GM18858 (cell line): ENCODE results near the gene PACSIN1.

Experiments
- ATAC-seq: cut with Tn5 transposase; IDR thresholded peaks from one replicate; pipeline ENCODE4 v1.9.1; 2021; ENCODE audit not compliant: unreplicated experiment

The PACSIN1 gene

GRCh38 chr6:34543421-34543820 lies 77.5 kb downstream of the PACSIN1 start:
- no peak for ATAC-seq

- no peak for ATAC-seq
These were observed 78.3 kb downstream of the PACSIN1 start for GRCh38 chr6:34544052-34544604.

GRCh38 chr6:34544776-34545471 lies 79.0 kb downstream of the PACSIN1 start:
- no peak for ATAC-seq

GRCh38 chr6:34546551-34547321 lies 80.9 kb downstream of the PACSIN1 start:
- ATAC-seq, result no peak

- no peak for ATAC-seq
These were observed 82.1 kb downstream of the PACSIN1 start for GRCh38 chr6:34547701-34548644.

- ATAC-seq, result no peak
These were observed 83.3 kb downstream of the PACSIN1 start for GRCh38 chr6:34549026-34549803.

GRCh38 chr6:34549804-34550202 lies 83.9 kb downstream of the PACSIN1 start:
- ATAC-seq, result no peak

- ATAC-seq, result no peak
These were observed 85.8 kb downstream of the PACSIN1 start for GRCh38 chr6:34551720-34552119.

GRCh38 chr6:34552620-34553019 lies 86.7 kb downstream of the PACSIN1 start:
- ATAC-seq, result no peak

- no peak for ATAC-seq
These were observed 87.3 kb downstream of the PACSIN1 start for GRCh38 chr6:34553146-34553545.

- no peak for ATAC-seq
These were observed 87.9 kb downstream of the PACSIN1 start for GRCh38 chr6:34553750-34554149.

GRCh38 chr6:34554291-34555006 lies 88.6 kb downstream of the PACSIN1 start:
- ATAC-seq, result no peak

GRCh38 chr6:34555007-34555322 lies 89.1 kb downstream of the PACSIN1 start:
- ATAC-seq, result no peak

- no peak for ATAC-seq
These were observed 89.5 kb downstream of the PACSIN1 start for GRCh38 chr6:34555328-34555727.

- ATAC-seq, result no peak
These were observed 90.2 kb downstream of the PACSIN1 start, which contains the start of gene SPDEF for GRCh38 chr6:34556031-34556471. Gene SPDEF (minus strand): TSS chr6:34556329. CDS start chr6:34544455, 11,874 bp downstream.

- ATAC-seq, result no peak
These were observed 90.6 kb downstream of the PACSIN1 start for GRCh38 chr6:34556493-34556892.

GRCh38 chr6:34557228-34557627 lies 91.4 kb downstream of the PACSIN1 start:
- no peak for ATAC-seq

GRCh38 chr6:34558172-34558714 lies 92.4 kb downstream of the PACSIN1 start:
- ATAC-seq, result no peak

GRCh38 chr6:34559651-34560365 lies 93.9 kb downstream of the PACSIN1 start:
- no peak for ATAC-seq
